WI38 (cell line): Measurements from ENCODE around the gene ZNF800.

Source experiments
- H3K4me3 ChIP-seq: 2 replicates; pipeline ENCODE4 v1.5.1; 2011; ENCODE audit warnings: low read depth, mild to moderate bottlenecking, control low read depth, low read length
- CTCF ChIP-seq: IDR thresholded peaks from 2 replicates; pipeline ENCODE4 v1.5.1; 2012; ENCODE audit warnings: low read depth, mild to moderate bottlenecking, control low read depth, low read length

ZNF800 gene

GRCh38 chr7:127346575-127347256 lies 45.8 kb downstream of the ZNF800 start:
- no peak for TF ChIP-seq CTCF
- no peak overlapping the region for H3K4me3 ChIP-seq

GRCh38 chr7:127342596-127342995 lies 49.9 kb downstream of the ZNF800 start:
- TF ChIP-seq CTCF: no peak
- no peak overlapping the region for H3K4me3 ChIP-seq

GRCh38 chr7:127338122-127338521 lies 54.4 kb downstream of the ZNF800 start:
- H3K4me3 ChIP-seq: no peak overlapping the region
- TF ChIP-seq CTCF: no peak

- TF ChIP-seq CTCF: no peak
- H3K4me3 ChIP-seq: no peak overlapping the region
Observed at GRCh38 chr7:127337581-127337980, 54.9 kb downstream of the ZNF800 start.

GRCh38 chr7:127336458-127336857 lies 56.0 kb downstream of the ZNF800 start:
- H3K4me3 ChIP-seq: no peak overlapping the region
- no peak for TF ChIP-seq CTCF

GRCh38 chr7:127332880-127333279 lies 59.6 kb downstream of the ZNF800 start:
- TF ChIP-seq CTCF: no peak
- no peak overlapping the region for H3K4me3 ChIP-seq

- H3K4me3 ChIP-seq: no peak overlapping the region
- no peak for TF ChIP-seq CTCF
Observed at GRCh38 chr7:127330070-127330469, 62.4 kb downstream of the ZNF800 start.
